SK-N-MC (cell line): ENCODE data around the gene TAGAP.
"Not testable (repeated sequence)": the region's sequence is repeated elsewhere in the genome, so short reads cannot be mapped to it uniquely, and the experiment has no call there.

Experiments
- DNase-seq: peaks from one replicate; pipeline ENCODE4 v3.0.0-alpha.2; 2011; ENCODE audit warnings: low read depth, low spot score
- H3K27ac ChIP-seq: fragments of 200-600 bp; sonication (generic); 2 replicates; pipeline ENCODE4 v1.5.1; 2016; ENCODE audit warnings: mixed run types
- H3K36me3 ChIP-seq: fragments of 200-600 bp; sonication (generic); 2 replicates; pipeline ENCODE4 v1.6.1; 2017; ENCODE audit warnings: antibody characterized with exemption, low read length, mixed read lengths; ENCODE audit not compliant: insufficient read depth
- H3K4me3 ChIP-seq: fragments of 200-600 bp; sonication (generic); 2 replicates; pipeline ENCODE4 v1.5.1; 2016
- H3K9ac ChIP-seq: fragments of 200-600 bp; sonication (generic); 2 replicates; pipeline ENCODE4 v1.8.0; 2017; ENCODE audit warnings: mixed run types, mixed read lengths; ENCODE audit not compliant: insufficient read length
- H3K9me3 ChIP-seq: fragments of 200-600 bp; sonication (generic); 2 replicates; pipeline ENCODE4 v1.6.1; 2017; ENCODE audit warnings: low read depth, mild to moderate bottlenecking, antibody characterized with exemption, low read length, moderate library complexity, mixed read lengths
- EZH2 ChIP-seq: fragments of 200-600 bp; sonication (generic); IDR thresholded peaks from one replicate; pipeline ENCODE4 v1.6.1; 2017; ENCODE audit warnings: antibody characterized with exemption
- FOXP2 ChIP-seq: optimal IDR thresholded peaks from 2 replicates; pipeline ENCODE3; 2011; ENCODE audit warnings: mild to moderate bottlenecking, moderate library complexity; ENCODE audit not compliant: insufficient read depth; ENCODE audit errors: extremely low read length, control extremely low read depth
- POLR2AphosphoS5 ChIP-seq: IDR thresholded peaks from 2 replicates; pipeline ENCODE4 v1.6.1; 2012; ENCODE audit warnings: mild to moderate bottlenecking, low read depth, low read length, borderline replicate concordance

Gene TAGAP

DNA sequence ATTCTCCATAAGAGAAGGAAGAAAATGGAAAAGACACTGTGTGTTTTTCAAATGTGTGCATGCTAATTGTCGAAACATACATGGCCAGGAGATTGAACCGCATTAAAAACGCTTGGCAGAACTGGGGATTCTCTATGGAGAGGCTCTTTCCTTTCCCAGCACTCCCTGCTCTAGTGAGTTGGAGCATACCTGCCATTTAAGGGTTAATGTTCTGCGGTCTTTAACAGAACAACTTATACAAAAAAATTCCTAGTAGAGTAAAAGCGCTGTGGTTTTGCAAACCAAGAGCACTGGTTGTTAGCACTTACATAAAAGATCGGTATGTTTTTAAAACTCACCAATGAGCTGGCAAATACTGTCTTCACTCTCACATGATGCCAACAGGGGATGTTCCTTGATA is 1.5 kb downstream of the TAGAP start:
- H3K9ac ChIP-seq, result peak overlapping the region; percentile 39
- DNase-seq, result peak; percentile 53
- TF ChIP-seq FOXP2 (no peak), POLR2AphosphoS5 (no peak), EZH2 (no peak)
- 0 out of 2 replicates have a peak, but pooled peaks cover 4% of the 10 kb centered on the region for H3K36me3 ChIP-seq
- peak overlapping the region; percentile 50 for H3K27ac ChIP-seq
- peak overlapping the region; percentile 70 for H3K4me3 ChIP-seq
- no peaks in the 10 kb centered on the region for H3K9me3 ChIP-seq

- H3K4me3 ChIP-seq, result peak overlapping the region; percentile 70
- H3K27ac ChIP-seq, result peak overlapping the region; percentile 50
- H3K9me3 ChIP-seq, result no peaks in the 10 kb centered on the region
- no peak for DNase-seq
- H3K9ac ChIP-seq, result no peak overlapping the region
- H3K36me3 ChIP-seq, result 0 out of 2 replicates have a peak, but pooled peaks cover 4% of the 10 kb centered on the region
- TF ChIP-seq EZH2 (no peak), POLR2AphosphoS5 (no peak), FOXP2 (no peak)
Measured at GRCh38 chr6:159042826-159043181, 2.0 kb downstream of the TAGAP start.

GRCh38 chr6:159042003-159042825 is 2.6 kb downstream of the TAGAP start:
- H3K9me3 ChIP-seq, result no peaks in the 10 kb centered on the region
- H3K36me3 ChIP-seq, result 0 out of 2 replicates have a peak, but pooled peaks cover 4% of the 10 kb centered on the region
- peak overlapping the region; percentile 70 for H3K4me3 ChIP-seq
- DNase-seq, result no peak
- H3K9ac ChIP-seq, result no peak overlapping the region
- H3K27ac ChIP-seq, result no peak overlapping the region
- TF ChIP-seq POLR2AphosphoS5 (no peak), FOXP2 (no peak), EZH2 (no peak)

- TF ChIP-seq POLR2AphosphoS5 (no peak), EZH2 (no peak), FOXP2 (no peak)
- Histone ChIP-seq H3K36me3 (0 out of 2 replicates have a peak, but pooled peaks cover 4% of the 10 kb centered on the region), H3K4me3 (no peak overlapping the region), H3K9me3 (no peaks in the 10 kb centered on the region), H3K27ac (no peak overlapping the region), H3K9ac (no peak overlapping the region)
- no peak for DNase-seq
Measured at GRCh38 chr6:159041181-159041580, 3.6 kb downstream of the TAGAP start.

- DNase-seq, result no peak
- TF ChIP-seq EZH2 (no peak), FOXP2 (no peak), POLR2AphosphoS5 (no peak)
- Histone ChIP-seq H3K36me3 (0 out of 2 replicates have a peak, but pooled peaks cover 4% of the 10 kb centered on the region), H3K27ac (no peak overlapping the region), H3K9ac (no peak overlapping the region), H3K9me3 (no peaks in the 10 kb centered on the region), H3K4me3 (no peak overlapping the region)
Measured at GRCh38 chr6:159039885-159040258, 4.9 kb downstream of the TAGAP start.

GRCh38 chr6:159038914-159039884 is 5.6 kb downstream of the TAGAP start:
- Histone ChIP-seq H3K9me3 (no peaks in the 10 kb centered on the region), H3K36me3 (0 out of 2 replicates have a peak, but pooled peaks cover 4% of the 10 kb centered on the region), H3K9ac (no peak overlapping the region), H3K4me3 (no peak overlapping the region), H3K27ac (no peak overlapping the region)
- TF ChIP-seq EZH2, result no peak
- TF ChIP-seq FOXP2, result no peak
- TF ChIP-seq POLR2AphosphoS5, result no peak
- DNase-seq, result no peak

DNA sequence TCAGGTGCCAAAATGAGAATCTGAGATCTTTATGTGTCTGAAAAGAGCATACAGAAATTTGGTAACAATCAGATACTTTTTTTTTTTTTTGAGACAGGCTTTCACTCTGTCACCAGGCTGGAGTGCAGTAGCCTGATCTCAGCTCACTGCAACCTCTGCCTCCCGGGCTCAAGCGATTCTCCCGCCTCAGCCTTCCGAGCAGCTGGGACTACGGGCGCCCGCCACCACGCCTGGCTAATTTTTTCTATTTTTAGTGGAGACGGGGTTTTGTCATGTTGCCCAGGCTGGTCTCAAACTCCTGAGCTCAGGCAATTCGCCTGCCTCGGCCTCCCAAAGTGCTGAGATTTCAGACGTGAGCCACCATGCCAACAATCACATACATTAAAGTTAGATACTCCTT is 6.5 kb downstream of the TAGAP start:
- not testable (repeated sequence) for H3K9ac ChIP-seq, H3K4me3 ChIP-seq, H3K9me3 ChIP-seq, DNase-seq, H3K36me3 ChIP-seq, H3K27ac ChIP-seq

DNA sequence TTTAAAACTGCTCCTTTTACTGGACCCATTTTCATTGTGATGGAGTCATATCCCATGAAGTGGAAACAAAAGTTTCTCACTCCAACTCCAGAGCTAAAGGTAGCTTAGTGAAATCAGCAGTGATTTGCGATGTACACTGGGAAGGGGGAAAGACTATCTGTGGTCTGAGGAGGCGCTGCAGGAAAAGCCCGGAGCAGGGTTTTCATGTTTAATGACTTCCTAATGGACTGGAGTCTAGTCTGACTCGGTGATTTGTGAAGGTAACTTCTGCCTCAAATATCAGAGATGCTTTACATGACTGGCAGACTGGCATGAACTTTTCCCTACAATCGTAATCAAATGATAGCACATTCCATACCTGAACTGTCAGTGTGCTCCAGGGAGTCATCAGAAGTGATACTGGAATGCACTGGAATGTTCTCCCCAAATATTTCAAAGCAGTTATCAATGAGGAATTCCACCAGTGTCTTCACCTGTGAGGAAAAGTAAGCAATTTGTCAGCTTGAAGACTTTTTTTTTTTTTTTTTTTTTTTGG is 7.0 kb downstream of the TAGAP start:
- Histone ChIP-seq H3K4me3 (no peak overlapping the region), H3K9me3 (no peaks in the 10 kb centered on the region), H3K27ac (no peak overlapping the region), H3K9ac (no peak overlapping the region), H3K36me3 (0 out of 2 replicates have a peak, but pooled peaks cover 4% of the 10 kb centered on the region)
- no peak for TF ChIP-seq FOXP2
- no peak for TF ChIP-seq EZH2
- TF ChIP-seq POLR2AphosphoS5, result no peak
- no peak for DNase-seq
